ENCODE results near the gene TRIM66. TPM values are rescaled to one million over a fixed set of nuclear protein-coding genes. Genes with fewer than 3 reads are reported as not detected.

TRIM66 gene
- total and polyA plus RNA-seq, 2 experiments from 2014 or later = 1.5 TPM

DNA sequence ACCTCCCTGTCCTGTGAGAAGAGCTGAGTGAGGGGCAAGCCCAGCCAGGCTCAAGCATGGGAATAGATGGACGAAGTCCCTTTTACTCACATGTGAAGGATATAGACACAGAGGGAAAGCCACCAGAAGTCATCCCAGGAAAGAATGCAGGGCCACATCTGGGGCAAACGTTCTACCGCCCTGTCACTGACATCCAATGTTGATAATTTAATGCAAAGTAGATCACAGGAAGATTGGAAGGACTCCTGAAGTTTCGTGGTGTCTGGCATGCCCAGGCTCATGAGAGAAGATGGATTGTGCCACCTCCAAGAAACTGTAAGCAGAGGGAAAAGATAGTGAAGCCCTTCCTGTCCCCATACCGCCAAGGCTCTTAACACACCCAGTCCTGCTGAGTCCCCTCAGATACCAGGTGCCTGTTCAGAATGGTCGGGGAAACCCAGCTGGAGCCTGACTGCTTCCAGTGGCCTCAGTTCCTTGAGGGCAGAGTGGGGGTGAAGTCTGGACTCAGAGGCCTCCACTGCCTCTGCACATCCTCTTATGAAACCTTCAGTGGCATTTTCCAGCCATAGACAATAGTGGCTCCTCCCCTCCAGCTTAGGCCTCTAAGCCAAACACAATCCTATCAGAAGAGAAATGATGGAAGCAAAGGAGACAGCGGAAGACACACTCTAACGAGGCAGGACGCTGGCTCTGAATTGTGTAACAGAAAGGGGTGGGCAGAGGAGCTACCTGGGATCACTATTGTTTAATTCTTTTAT is 80.9 kb downstream of the TRIM66 start:
- 83 to 90% methylated on average over 9 of the region's 9 CpGs for WGBS, 2 experiments (ENCODE audit: low coverage in 1 of 2, low lambda C conversion rate in 2 of 2, missing lambda C conversion rate in 2 of 2)
- in situ Hi-C loops (cut with MboI) = no loop called here
- TF ChIP-seq EZH2phosphoT487 (IDR thresholded peaks at IDR 0.05; ENCODE audit: insufficient read depth, low read depth) (no peak), EZH2 (IDR thresholded peaks at IDR 0.05; ENCODE audit: insufficient read depth, poor library complexity, severe bottlenecking) (no peak)
- no peak overlapping the region for H3K4me3 ChIP-seq
- no peak overlapping the region for H3K4me2 ChIP-seq (ENCODE audit: unreplicated experiment)
- H3K9me3 ChIP-seq (ENCODE audit: low read depth) = no peaks in the 10 kb centered on the region
- no peak overlapping the region for H2AFZ ChIP-seq
- H3F3A ChIP-seq (ENCODE audit: insufficient read depth) = peaks cover 13% of the 10 kb centered on the region
- H3K27ac ChIP-seq = no peak overlapping the region
- H3K27me3 ChIP-seq (replicated peaks; ENCODE audit: insufficient read depth) = no peaks in the 10 kb centered on the region
- H3K79me2 ChIP-seq (ENCODE audit: insufficient read depth) = no peaks in the 10 kb centered on the region
- peaks cover 20% of the 10 kb centered on the region for H3K4me1 ChIP-seq (ENCODE audit: insufficient read depth)
- H3K9ac ChIP-seq = no peak overlapping the region
- H3K36me3 ChIP-seq (ENCODE audit: low read depth) = no peaks in the 10 kb centered on the region
- peak; percentile 33 for DNase-seq
- H4K20me1 ChIP-seq (ENCODE audit: insufficient read depth) = no peaks in the 10 kb centered on the region
- H3K9me2 ChIP-seq (ENCODE audit: insufficient read depth) = no peaks in the 10 kb centered on the region

DNA sequence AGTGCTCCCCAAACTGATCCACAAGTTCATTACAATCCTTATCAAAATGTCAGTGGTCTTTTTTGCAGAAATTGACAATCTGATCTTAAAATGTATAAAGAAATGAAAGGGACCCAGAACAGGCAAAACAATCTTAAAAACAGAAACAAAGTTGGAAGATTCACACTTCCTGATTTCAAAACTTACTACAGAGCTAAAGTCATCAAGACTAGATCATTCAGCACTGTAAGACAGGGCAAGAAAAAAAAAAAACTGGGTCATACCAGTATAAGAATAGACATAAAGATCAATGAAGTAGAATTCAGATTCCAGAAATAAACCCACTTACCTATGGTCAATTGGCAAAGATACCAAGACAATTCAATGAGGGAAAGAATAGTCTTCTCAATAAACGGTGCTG is 84.0 kb downstream of the TRIM66 start:
- H3K27ac ChIP-seq = no peak overlapping the region
- 94 to 95% methylated on average over 1 of the region's 1 CpG for WGBS, 2 experiments (ENCODE audit: low coverage in 1 of 2, low lambda C conversion rate in 2 of 2, missing lambda C conversion rate in 2 of 2)
- no peaks in the 10 kb centered on the region for H3K36me3 ChIP-seq (ENCODE audit: low read depth)
- no peaks in the 10 kb centered on the region for H4K20me1 ChIP-seq (ENCODE audit: insufficient read depth)
- no peaks in the 10 kb centered on the region for H3K9me3 ChIP-seq (ENCODE audit: low read depth)
- peaks cover 3% of the 10 kb centered on the region for H3F3A ChIP-seq (ENCODE audit: insufficient read depth)
- no peak for DNase-seq
- H2AFZ ChIP-seq = no peak overlapping the region
- peaks cover 10% of the 10 kb centered on the region for H3K4me1 ChIP-seq (ENCODE audit: insufficient read depth)
- no peaks in the 10 kb centered on the region for H3K9me2 ChIP-seq (ENCODE audit: insufficient read depth)
- H3K27me3 ChIP-seq (replicated peaks; ENCODE audit: insufficient read depth) = peaks cover 23% of the 10 kb centered on the region
- no peaks in the 10 kb centered on the region for H3K79me2 ChIP-seq (ENCODE audit: insufficient read depth)
- no peak for TF ChIP-seq EZH2 (IDR thresholded peaks at IDR 0.05; ENCODE audit: insufficient read depth, poor library complexity, severe bottlenecking)
- no peak for TF ChIP-seq EZH2phosphoT487 (IDR thresholded peaks at IDR 0.05; ENCODE audit: insufficient read depth, low read depth)
- H3K9ac ChIP-seq = no peak overlapping the region
- in situ Hi-C loops (cut with MboI) = no loop called here
- H3K4me3 ChIP-seq = no peak overlapping the region
- H3K4me2 ChIP-seq (ENCODE audit: unreplicated experiment) = no peak overlapping the region

DNA sequence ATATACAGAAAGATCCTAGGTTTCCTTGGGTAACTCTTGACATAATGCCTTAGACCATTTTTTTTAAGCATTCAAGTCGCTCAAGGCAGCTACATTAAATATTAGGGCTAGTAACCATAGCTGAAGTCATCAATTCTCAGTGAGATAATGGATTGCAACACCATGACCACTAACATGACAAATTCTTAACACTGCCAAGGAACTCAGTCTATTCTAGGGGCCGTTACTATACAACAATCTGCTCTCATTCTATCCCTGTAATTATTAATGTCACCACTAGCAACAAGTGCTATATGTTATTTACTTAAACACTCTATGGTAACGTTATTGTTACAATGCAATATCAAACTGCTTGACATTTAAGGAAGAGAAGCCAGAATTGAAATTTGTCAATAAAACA is 85.3 kb downstream of the TRIM66 start:
- H3K9me3 ChIP-seq (ENCODE audit: low read depth) = no peaks in the 10 kb centered on the region
- H3K27ac ChIP-seq = peak overlapping the region; percentile 41; the same call in 1 of the 2 replicates
- peak overlapping the region; percentile 56 for H3K9ac ChIP-seq
- H3K79me2 ChIP-seq (ENCODE audit: insufficient read depth) = no peaks in the 10 kb centered on the region
- in situ Hi-C loops (cut with MboI) = no loop called here
- no peak overlapping the region for H2AFZ ChIP-seq
- DNase-seq = peak; percentile 93
- WGBS, 2 experiments (ENCODE audit: low coverage in 1 of 2, low lambda C conversion rate in 2 of 2, missing lambda C conversion rate in 2 of 2) = 1 to 5% methylated on average over 3 of the region's 3 CpGs
- peaks cover 35% of the 10 kb centered on the region for H3K27me3 ChIP-seq (replicated peaks; ENCODE audit: insufficient read depth)
- peak overlapping the region; percentile 8 for H3K4me2 ChIP-seq (ENCODE audit: unreplicated experiment)
- no peaks in the 10 kb centered on the region for H3K9me2 ChIP-seq (ENCODE audit: insufficient read depth)
- H3K36me3 ChIP-seq (ENCODE audit: low read depth) = no peaks in the 10 kb centered on the region
- peaks cover 10% of the 10 kb centered on the region for H3K4me1 ChIP-seq (ENCODE audit: insufficient read depth)
- H4K20me1 ChIP-seq (ENCODE audit: insufficient read depth) = no peaks in the 10 kb centered on the region
- no peak for TF ChIP-seq EZH2 (IDR thresholded peaks at IDR 0.05; ENCODE audit: insufficient read depth, poor library complexity, severe bottlenecking)
- TF ChIP-seq EZH2phosphoT487 (IDR thresholded peaks at IDR 0.05; ENCODE audit: insufficient read depth, low read depth) = no peak
- no peak overlapping the region for H3K4me3 ChIP-seq
- H3F3A ChIP-seq (ENCODE audit: insufficient read depth) = no peaks in the 10 kb centered on the region

DNA sequence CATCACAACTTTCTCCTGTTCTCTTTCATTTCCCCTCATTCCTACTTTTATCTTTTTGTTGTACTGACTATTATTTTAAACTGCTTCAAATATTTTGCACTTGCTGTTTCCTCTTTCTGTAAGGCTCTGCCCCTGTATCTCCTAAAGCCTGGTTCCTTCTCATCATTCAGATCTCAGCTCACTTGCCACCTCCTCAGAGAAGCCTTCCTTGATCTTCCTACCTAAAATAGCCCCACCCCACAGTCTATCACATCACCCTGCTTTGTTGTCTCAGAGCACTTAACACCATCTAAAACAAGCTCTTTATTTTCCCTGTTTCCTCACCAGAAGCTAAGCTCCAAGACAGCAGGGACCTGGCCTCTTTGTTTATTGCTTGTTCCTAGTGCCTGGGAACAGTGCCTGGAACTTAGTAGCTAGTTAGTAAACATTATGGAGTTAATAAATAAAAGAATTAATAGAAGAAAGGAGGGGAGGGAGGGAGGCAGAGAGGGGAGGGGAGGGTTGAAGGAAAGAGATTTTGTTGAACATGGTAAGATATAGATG is 85.9 kb downstream of the TRIM66 start:
- peaks cover 37% of the 10 kb centered on the region for H3K27me3 ChIP-seq (replicated peaks; ENCODE audit: insufficient read depth)
- no peak for DNase-seq
- no peaks in the 10 kb centered on the region for H3K79me2 ChIP-seq (ENCODE audit: insufficient read depth)
- H3K36me3 ChIP-seq (ENCODE audit: low read depth) = no peaks in the 10 kb centered on the region
- H4K20me1 ChIP-seq (ENCODE audit: insufficient read depth) = no peaks in the 10 kb centered on the region
- H3K27ac ChIP-seq = no peak overlapping the region
- H3K4me3 ChIP-seq = no peak overlapping the region
- TF ChIP-seq EZH2 (IDR thresholded peaks at IDR 0.05; ENCODE audit: insufficient read depth, poor library complexity, severe bottlenecking) (no peak), EZH2phosphoT487 (IDR thresholded peaks at IDR 0.05; ENCODE audit: insufficient read depth, low read depth) (no peak)
- no peaks in the 10 kb centered on the region for H3F3A ChIP-seq (ENCODE audit: insufficient read depth)
- H3K4me1 ChIP-seq (ENCODE audit: insufficient read depth) = peaks cover 10% of the 10 kb centered on the region
- in situ Hi-C loops (cut with MboI) = no loop called here
- H2AFZ ChIP-seq = no peak overlapping the region
- H3K9ac ChIP-seq = peak overlapping the region; percentile 16; the same call in 1 of the 2 replicates
- peak overlapping the region; percentile 8 for H3K4me2 ChIP-seq (ENCODE audit: unreplicated experiment)
- H3K9me3 ChIP-seq (ENCODE audit: low read depth) = no peaks in the 10 kb centered on the region
- no peaks in the 10 kb centered on the region for H3K9me2 ChIP-seq (ENCODE audit: insufficient read depth)
